ENCODE measurements around the gene ATE1.
A peak's percentile ranks its signal among the peaks of the same experiment; 100 is the strongest.
"Not testable (repeated sequence)": the region's sequence is repeated elsewhere in the genome, so short reads cannot be mapped to it uniquely, and the experiment has no call there.

ATE1 gene

DNA sequence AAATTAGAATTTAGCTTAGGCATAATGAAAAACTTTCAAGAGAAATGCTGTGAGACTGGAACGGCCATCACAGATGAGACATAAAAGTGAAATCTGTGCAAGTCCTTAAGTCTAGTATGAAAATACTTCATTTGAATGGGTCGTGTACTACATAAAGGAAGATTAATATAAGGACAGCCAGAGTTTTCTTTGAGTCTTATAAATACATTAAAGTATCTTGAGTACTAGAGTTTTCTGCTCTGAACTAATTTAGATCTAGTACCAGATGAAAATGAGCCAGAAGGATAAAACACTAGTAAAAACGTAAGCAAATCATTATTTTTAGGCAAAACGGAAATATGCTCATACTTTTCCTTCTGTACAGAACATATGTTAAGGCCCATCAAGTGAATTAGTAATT is 93.1 kb downstream of the ATE1 start:
- DNase-seq (ENCODE audit: low read depth, low spot score): no peak
- Histone ChIP-seq H3K27ac (ENCODE audit: low read length) (no peak overlapping the region), H3K36me3 (ENCODE audit: control insufficient read depth, insufficient read depth, low read length) (no peaks in the 10 kb centered on the region), H3K4me1 (ENCODE audit: control insufficient read depth, insufficient read depth, low read length) (no peaks in the 10 kb centered on the region), H3K4me3 (ENCODE audit: low read length) (no peak overlapping the region), H3K9me3 (ENCODE audit: control insufficient read depth, insufficient read depth, low read length) (no peaks in the 10 kb centered on the region), H3K27me3 (ENCODE audit: control insufficient read depth, insufficient read depth, low read length) (no peaks in the 10 kb centered on the region)
- no CpG with 5 or more reads among the region's 4 CpGs for WGBS (ENCODE audit: insufficient coverage, insufficient read length)

DNA sequence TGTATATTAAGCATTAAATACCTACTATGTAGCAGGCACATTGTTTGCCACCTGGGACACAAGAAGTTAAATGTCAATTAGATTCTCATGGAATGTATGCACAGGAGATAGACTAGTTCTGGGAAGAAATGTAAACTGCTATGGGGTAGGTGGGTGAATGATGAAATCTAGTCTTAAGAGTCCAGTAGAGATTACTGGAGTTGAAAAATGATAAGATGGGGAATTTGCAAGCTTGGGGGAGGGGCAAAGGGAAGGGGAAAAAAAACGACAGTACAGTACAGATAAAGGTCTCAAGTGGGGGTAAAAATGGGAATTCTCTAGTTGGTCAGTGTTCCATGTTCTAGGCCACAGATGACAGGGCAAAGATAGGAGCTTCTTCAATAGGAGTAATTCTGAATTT is 94.4 kb downstream of the ATE1 start:
- DNase-seq (ENCODE audit: low read depth, low spot score): no peak
- no peak overlapping the region for H3K27ac ChIP-seq (ENCODE audit: low read length)
- H3K4me3 ChIP-seq (ENCODE audit: low read length): no peak overlapping the region
- H3K9me3 ChIP-seq (ENCODE audit: control insufficient read depth, insufficient read depth, low read length): no peaks in the 10 kb centered on the region
- no peaks in the 10 kb centered on the region for H3K36me3 ChIP-seq (ENCODE audit: control insufficient read depth, insufficient read depth, low read length)
- H3K27me3 ChIP-seq (ENCODE audit: control insufficient read depth, insufficient read depth, low read length): no peaks in the 10 kb centered on the region
- WGBS (ENCODE audit: insufficient coverage, insufficient read length): no CpG with 5 or more reads among the region's 1 CpG
- H3K4me1 ChIP-seq (ENCODE audit: control insufficient read depth, insufficient read depth, low read length): no peaks in the 10 kb centered on the region

DNA sequence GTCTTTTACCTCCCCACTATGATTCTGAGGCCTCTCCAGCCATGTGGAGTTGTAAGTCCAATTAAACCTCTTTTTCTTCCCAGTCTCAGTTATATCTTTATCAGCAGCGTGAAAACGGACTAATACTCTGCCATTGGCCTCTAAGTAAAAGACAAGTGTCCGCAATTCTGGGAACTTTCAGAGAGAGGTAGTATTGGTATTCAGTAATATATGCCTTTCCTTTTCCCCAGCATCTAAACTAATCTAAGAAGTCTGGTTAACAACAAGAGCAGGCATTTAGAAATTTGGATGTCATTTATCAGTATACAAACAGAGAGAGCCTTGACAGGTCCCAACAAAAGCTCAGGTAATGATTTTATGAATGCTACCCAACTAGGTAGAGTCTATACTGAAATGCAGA is 95.2 kb downstream of the ATE1 start:
- H3K4me1 ChIP-seq (ENCODE audit: control insufficient read depth, insufficient read depth, low read length): no peaks in the 10 kb centered on the region
- H3K9me3 ChIP-seq (ENCODE audit: control insufficient read depth, insufficient read depth, low read length): no peaks in the 10 kb centered on the region
- no peak for DNase-seq (ENCODE audit: low read depth, low spot score)
- H3K36me3 ChIP-seq (ENCODE audit: control insufficient read depth, insufficient read depth, low read length): no peaks in the 10 kb centered on the region
- WGBS (ENCODE audit: insufficient coverage, insufficient read length): no CpG with 5 or more reads among the region's 3 CpGs
- no peak overlapping the region for H3K27ac ChIP-seq (ENCODE audit: low read length)
- no peak overlapping the region for H3K4me3 ChIP-seq (ENCODE audit: low read length)
- H3K27me3 ChIP-seq (ENCODE audit: control insufficient read depth, insufficient read depth, low read length): no peaks in the 10 kb centered on the region

DNA sequence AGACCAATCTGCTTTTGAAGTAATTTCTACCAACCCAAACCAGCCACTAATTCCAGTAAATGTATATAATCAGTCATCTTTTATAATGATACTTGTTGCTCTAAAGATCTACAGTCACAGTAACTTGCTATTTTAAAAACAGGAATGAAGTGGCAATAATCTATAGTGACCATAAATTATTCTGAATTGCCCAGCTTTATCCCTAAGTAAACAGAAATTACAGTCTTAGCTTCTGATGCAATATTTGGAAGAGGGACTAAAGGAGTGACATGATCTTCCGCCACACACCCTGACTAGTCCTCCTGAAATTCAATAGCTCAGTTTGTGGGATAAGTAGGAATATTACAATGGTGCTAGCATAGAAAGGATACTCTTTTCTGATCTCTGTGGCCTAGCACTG is 96.1 kb downstream of the ATE1 start:
- H3K4me3 ChIP-seq (ENCODE audit: low read length): no peak overlapping the region
- H3K27ac ChIP-seq (ENCODE audit: low read length): no peak overlapping the region
- WGBS (ENCODE audit: insufficient coverage, insufficient read length): no CpG with 5 or more reads among the region's 1 CpG
- no peaks in the 10 kb centered on the region for H3K4me1 ChIP-seq (ENCODE audit: control insufficient read depth, insufficient read depth, low read length)
- no peaks in the 10 kb centered on the region for H3K27me3 ChIP-seq (ENCODE audit: control insufficient read depth, insufficient read depth, low read length)
- H3K36me3 ChIP-seq (ENCODE audit: control insufficient read depth, insufficient read depth, low read length): no peaks in the 10 kb centered on the region
- no peak for DNase-seq (ENCODE audit: low read depth, low spot score)
- H3K9me3 ChIP-seq (ENCODE audit: control insufficient read depth, insufficient read depth, low read length): no peaks in the 10 kb centered on the region

DNA sequence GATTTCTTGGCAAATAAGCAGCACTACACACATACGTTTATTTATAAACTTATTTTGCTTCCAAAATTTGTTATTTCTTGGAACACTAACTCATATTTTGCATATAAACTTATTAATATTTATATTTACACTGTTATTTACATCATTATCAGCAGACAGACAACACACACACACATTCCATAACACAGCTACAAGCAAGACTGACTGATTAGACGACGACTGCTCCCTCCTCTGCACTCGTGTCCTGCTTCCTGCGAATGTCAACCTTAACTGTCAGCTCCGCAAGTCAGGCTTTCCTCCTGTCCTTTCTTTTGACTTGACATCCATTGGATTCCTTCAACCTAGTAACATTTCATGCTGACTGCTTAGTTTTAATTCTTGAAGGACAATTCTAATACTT is 96.6 kb downstream of the ATE1 start:
- no peaks in the 10 kb centered on the region for H3K36me3 ChIP-seq (ENCODE audit: control insufficient read depth, insufficient read depth, low read length)
- no peak overlapping the region for H3K4me3 ChIP-seq (ENCODE audit: low read length)
- H3K4me1 ChIP-seq (ENCODE audit: control insufficient read depth, insufficient read depth, low read length): no peaks in the 10 kb centered on the region
- no peak overlapping the region for H3K27ac ChIP-seq (ENCODE audit: low read length)
- no peak for DNase-seq (ENCODE audit: low read depth, low spot score)
- WGBS (ENCODE audit: insufficient coverage, insufficient read length): no CpG with 5 or more reads among the region's 6 CpGs
- H3K9me3 ChIP-seq (ENCODE audit: control insufficient read depth, insufficient read depth, low read length): no peaks in the 10 kb centered on the region
- H3K27me3 ChIP-seq (ENCODE audit: control insufficient read depth, insufficient read depth, low read length): no peaks in the 10 kb centered on the region

DNA sequence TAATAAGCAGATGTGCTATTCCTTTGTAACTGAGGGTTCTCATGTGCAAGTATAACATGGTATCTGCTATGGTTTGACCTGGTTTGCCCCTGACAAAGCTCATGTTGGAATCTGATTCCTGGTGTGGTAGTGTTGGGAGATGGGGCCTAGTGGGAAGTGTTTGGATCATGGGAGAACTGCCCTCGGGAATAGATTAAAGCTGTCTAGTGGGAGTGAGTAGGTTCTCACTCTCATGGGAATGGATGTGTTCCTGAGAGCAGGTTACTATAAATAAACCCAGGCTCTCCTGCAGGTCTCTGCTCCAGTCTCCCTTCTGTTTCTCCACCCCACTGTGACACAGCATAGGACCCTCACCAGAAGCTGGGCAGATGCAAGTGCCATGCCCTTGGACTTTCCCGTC is 97.7 kb downstream of the ATE1 start:
- WGBS (ENCODE audit: insufficient coverage, insufficient read length): no CpG with 5 or more reads among the region's 2 CpGs
- H3K27ac ChIP-seq (ENCODE audit: low read length): no peak overlapping the region
- H3K9me3 ChIP-seq (ENCODE audit: control insufficient read depth, insufficient read depth, low read length): no peaks in the 10 kb centered on the region
- H3K4me3 ChIP-seq (ENCODE audit: low read length): no peak overlapping the region
- no peaks in the 10 kb centered on the region for H3K4me1 ChIP-seq (ENCODE audit: control insufficient read depth, insufficient read depth, low read length)
- H3K27me3 ChIP-seq (ENCODE audit: control insufficient read depth, insufficient read depth, low read length): no peaks in the 10 kb centered on the region
- no peak for DNase-seq (ENCODE audit: low read depth, low spot score)
- no peaks in the 10 kb centered on the region for H3K36me3 ChIP-seq (ENCODE audit: control insufficient read depth, insufficient read depth, low read length)

DNA sequence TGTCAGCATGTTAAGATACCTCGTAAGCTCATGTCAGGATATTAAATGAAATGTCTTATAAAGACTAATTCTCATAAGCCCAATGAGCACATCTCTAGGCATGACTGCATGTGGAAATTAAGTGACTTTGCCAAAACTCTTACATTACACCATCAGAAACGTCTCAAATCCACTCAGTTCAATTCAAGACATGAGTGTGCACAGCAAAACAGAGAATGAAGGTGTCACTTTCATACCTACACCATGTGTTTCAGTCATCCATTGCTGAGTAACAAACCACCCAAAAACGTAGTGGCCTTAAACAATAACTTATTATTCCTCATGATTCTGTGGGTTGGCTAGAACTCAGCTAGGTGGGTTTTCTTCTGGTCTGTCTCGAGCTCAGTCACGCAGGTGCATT is 99.8 kb downstream of the ATE1 start:
- Histone ChIP-seq H3K4me1 (ENCODE audit: control insufficient read depth, insufficient read depth, low read length) (no peaks in the 10 kb centered on the region), H3K36me3 (ENCODE audit: control insufficient read depth, insufficient read depth, low read length) (no peaks in the 10 kb centered on the region), H3K4me3 (ENCODE audit: low read length) (no peak overlapping the region), H3K27me3 (ENCODE audit: control insufficient read depth, insufficient read depth, low read length) (no peaks in the 10 kb centered on the region), H3K27ac (ENCODE audit: low read length) (no peak overlapping the region), H3K9me3 (ENCODE audit: control insufficient read depth, insufficient read depth, low read length) (no peaks in the 10 kb centered on the region)
- no CpG with 5 or more reads among the region's 5 CpGs for WGBS (ENCODE audit: insufficient coverage, insufficient read length)
- DNase-seq (ENCODE audit: low read depth, low spot score): no peak

DNA sequence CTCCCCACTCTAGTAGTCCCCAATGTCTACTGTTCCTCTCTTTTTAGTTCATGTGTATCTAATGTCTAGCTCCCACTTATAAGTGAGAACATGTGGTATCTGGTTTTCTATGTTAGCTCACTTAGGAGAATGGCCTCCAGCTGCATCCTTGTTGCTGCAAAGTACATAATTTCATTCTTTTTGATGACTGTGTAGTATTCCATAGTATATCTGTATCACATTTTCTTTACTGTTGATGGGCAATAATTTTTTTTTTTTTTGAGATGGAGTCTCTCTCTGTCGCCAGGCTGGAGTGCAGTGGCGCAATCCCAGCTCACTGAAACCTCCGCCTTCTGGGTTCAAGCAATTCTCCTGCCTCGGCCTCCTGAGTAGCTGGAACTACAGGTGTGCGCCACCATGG is 101.1 kb downstream of the ATE1 start:
- not testable (repeated sequence) for H3K27me3 ChIP-seq (ENCODE audit: control insufficient read depth, insufficient read depth, low read length); H3K4me3 ChIP-seq (ENCODE audit: low read length); H3K9me3 ChIP-seq (ENCODE audit: control insufficient read depth, insufficient read depth, low read length); H3K36me3 ChIP-seq (ENCODE audit: control insufficient read depth, insufficient read depth, low read length); H3K27ac ChIP-seq (ENCODE audit: low read length); DNase-seq (ENCODE audit: low read depth, low spot score); H3K4me1 ChIP-seq (ENCODE audit: control insufficient read depth, insufficient read depth, low read length)
- no CpG with 5 or more reads among the region's 5 CpGs for WGBS (ENCODE audit: insufficient coverage, insufficient read length)

DNA sequence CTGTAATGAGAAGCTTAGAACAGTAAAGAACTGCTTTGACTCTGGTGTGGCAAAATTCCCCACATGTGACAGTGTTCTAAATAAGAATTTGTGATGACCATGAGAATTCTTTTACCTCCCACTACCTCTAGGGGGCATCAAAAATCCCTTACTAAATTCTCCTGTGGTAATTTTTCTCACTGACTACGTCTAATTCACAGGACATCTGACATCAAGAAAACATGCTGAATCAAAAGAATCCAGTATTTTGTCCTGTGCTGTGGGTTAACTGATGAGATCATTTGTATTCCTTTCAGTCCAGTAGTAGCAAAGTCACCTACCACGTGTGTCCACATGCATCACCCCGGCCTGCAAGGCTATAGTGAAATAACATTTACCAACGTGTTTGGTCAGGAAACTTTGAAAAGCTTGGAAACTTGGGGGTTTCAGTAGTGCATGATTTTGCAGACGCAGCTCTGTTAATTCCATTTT is 103.8 kb downstream of the ATE1 start:
- Histone ChIP-seq H3K27ac (ENCODE audit: low read length) (no peak overlapping the region), H3K4me3 (ENCODE audit: low read length) (no peak overlapping the region), H3K36me3 (ENCODE audit: control insufficient read depth, insufficient read depth, low read length) (no peaks in the 10 kb centered on the region), H3K27me3 (ENCODE audit: control insufficient read depth, insufficient read depth, low read length) (no peaks in the 10 kb centered on the region), H3K4me1 (ENCODE audit: control insufficient read depth, insufficient read depth, low read length) (no peaks in the 10 kb centered on the region), H3K9me3 (ENCODE audit: control insufficient read depth, insufficient read depth, low read length) (no peaks in the 10 kb centered on the region)
- WGBS (ENCODE audit: insufficient coverage, insufficient read length): no CpG with 5 or more reads among the region's 5 CpGs
- peak; percentile 22 for DNase-seq (ENCODE audit: low read depth, low spot score)

DNA sequence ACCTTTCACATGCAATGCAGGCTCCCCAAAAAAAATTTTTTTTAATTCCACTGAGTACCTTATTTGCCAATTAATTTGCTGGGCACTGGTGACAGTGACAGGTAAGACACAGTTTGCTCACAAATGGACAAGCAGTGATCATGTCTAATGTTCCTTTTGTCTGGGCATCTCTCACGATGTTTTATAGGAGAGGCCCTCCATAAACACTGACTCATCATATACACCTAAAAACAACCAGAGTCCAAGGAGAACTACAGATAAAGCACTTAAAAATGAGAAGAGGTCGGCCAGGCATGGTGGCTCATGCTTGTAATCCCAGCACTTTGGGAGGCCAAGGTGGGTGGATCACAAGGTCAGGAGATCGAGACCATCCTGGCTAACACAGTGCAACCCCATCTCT is 105.1 kb downstream of the ATE1 start:
- Histone ChIP-seq H3K4me3 (ENCODE audit: low read length) (no peak overlapping the region), H3K27me3 (ENCODE audit: control insufficient read depth, insufficient read depth, low read length) (no peaks in the 10 kb centered on the region), H3K9me3 (ENCODE audit: control insufficient read depth, insufficient read depth, low read length) (no peaks in the 10 kb centered on the region), H3K36me3 (ENCODE audit: control insufficient read depth, insufficient read depth, low read length) (no peaks in the 10 kb centered on the region), H3K27ac (ENCODE audit: low read length) (no peak overlapping the region), H3K4me1 (ENCODE audit: control insufficient read depth, insufficient read depth, low read length) (no peaks in the 10 kb centered on the region)
- WGBS (ENCODE audit: insufficient coverage, insufficient read length): no CpG with 5 or more reads among the region's 3 CpGs
- no peak for DNase-seq (ENCODE audit: low read depth, low spot score)

DNA sequence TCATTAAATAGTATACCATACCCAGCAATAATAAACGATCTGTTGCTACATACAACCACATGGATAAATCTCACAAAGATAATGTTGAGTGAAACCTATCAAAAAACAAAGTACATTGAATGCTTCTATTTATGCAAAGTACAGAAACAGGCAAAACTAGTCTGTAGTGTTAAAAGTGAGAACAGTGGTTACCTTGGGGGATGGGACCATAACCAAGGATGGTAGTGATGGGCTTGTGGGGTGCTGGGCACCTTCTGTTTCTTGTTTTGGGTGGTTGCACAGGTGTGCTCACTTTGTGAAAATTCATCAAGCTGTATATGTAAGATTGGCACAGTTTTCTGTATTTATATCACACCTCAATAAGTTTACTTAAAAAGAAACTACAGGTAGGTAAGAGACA is 105.7 kb downstream of the ATE1 start:
- H3K4me3 ChIP-seq (ENCODE audit: low read length): no peak overlapping the region
- no peaks in the 10 kb centered on the region for H3K4me1 ChIP-seq (ENCODE audit: control insufficient read depth, insufficient read depth, low read length)
- H3K9me3 ChIP-seq (ENCODE audit: control insufficient read depth, insufficient read depth, low read length): no peaks in the 10 kb centered on the region
- no peak for DNase-seq (ENCODE audit: low read depth, low spot score)
- WGBS (ENCODE audit: insufficient coverage, insufficient read length): no CpG with 5 or more reads among the region's 1 CpG
- no peaks in the 10 kb centered on the region for H3K27me3 ChIP-seq (ENCODE audit: control insufficient read depth, insufficient read depth, low read length)
- H3K36me3 ChIP-seq (ENCODE audit: control insufficient read depth, insufficient read depth, low read length): no peaks in the 10 kb centered on the region
- H3K27ac ChIP-seq (ENCODE audit: low read length): no peak overlapping the region
